ENCODE measurements around the gene GPR156. TPM values are rescaled to one million over a fixed set of nuclear protein-coding genes. Genes with fewer than 3 reads are reported as not detected.

GPR156 gene
- total and polyA plus RNA-seq, 3 experiments from 2014 or later, result 0.04 TPM; not detected in 2

DNA sequence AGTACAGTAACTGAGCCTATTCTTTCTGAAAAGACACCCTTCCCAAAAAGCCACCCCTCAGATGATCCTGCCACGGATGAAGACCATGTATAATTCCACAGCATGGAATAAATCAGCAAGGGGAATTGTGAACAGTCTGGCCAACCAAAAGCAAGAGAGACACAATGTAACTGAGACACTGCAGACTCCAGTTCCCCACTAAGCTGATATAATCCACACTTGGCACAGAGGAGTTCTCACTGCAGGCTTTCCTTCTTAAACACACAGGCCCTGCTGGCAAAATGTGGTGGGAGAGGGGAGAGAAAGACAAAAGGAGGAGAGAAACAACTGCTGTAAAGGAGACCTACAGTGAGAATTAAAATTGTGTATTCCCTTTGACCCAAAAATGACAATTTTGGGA lies 12.7 kb downstream of the GPR156 start:
- H3K4me3 Mint-ChIP-seq, result no peak overlapping the region
- Histone ChIP-seq H3K9me3 (ENCODE audit: low read length) (no peaks in the 10 kb centered on the region), H3K4me3 (ENCODE audit: low read length) (no peak overlapping the region), H3K4me1 (ENCODE audit: insufficient read depth, low read length) (no peaks in the 10 kb centered on the region), H3K27me3 (ENCODE audit: insufficient read depth, low read length, poor library complexity, severe bottlenecking) (no peaks in the 10 kb centered on the region), H3K36me3 (ENCODE audit: insufficient read depth, low read length) (no peaks in the 10 kb centered on the region), H3K27ac (ENCODE audit: low read depth, low read length) (no peak overlapping the region)
- no peak overlapping the region for H3K27ac Mint-ChIP-seq
- peaks cover 11 to 24% of the 10 kb centered on the region in 2 donors for H3K27me3 Mint-ChIP-seq
- H3K9me3 Mint-ChIP-seq, result no peaks in the 10 kb centered on the region
- H3K4me1 Mint-ChIP-seq, result no peaks in the 10 kb centered on the region
- no peak for DNase-seq
- no peaks in the 10 kb centered on the region for H3K36me3 Mint-ChIP-seq
- POLR2A ChIA-PET, result no interaction called here
- CTCF ChIA-PET, result no interaction called here

DNA sequence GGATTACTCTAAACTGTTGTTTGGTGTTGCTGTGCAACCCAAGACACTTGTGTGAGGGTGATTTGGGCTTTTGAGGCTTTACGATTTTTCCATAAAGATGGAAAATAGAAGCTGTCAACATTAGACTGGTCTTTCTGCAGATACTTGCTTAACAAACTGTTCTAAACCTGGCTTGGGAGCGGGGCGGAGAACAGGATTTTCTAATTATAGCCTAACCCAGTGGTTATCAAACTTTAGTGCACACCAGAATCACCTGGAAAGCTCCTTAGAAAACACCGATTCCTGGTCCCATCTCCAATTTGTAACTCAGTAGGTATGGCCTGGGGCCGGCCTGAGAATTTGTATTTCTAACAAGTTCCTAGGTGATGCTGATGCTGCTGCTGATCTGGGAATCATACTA lies 19.0 kb downstream of the GPR156 start:
- H3K36me3 ChIP-seq (ENCODE audit: insufficient read depth, low read length), result no peaks in the 10 kb centered on the region
- H3K27ac Mint-ChIP-seq, result no peak overlapping the region
- H3K36me3 Mint-ChIP-seq, result peaks cover 0 to 5% (median 0%) of the 10 kb centered on the region in 3 donors
- no peak overlapping the region for H3K4me3 Mint-ChIP-seq
- H3K4me3 ChIP-seq (ENCODE audit: low read length), result no peak overlapping the region
- CTCF ChIA-PET, result no interaction called here
- H3K4me1 ChIP-seq (ENCODE audit: insufficient read depth, low read length), result no peaks in the 10 kb centered on the region
- peaks cover 6 to 18% of the 10 kb centered on the region in 2 donors for H3K27me3 Mint-ChIP-seq
- H3K9me3 ChIP-seq (ENCODE audit: low read length), result no peaks in the 10 kb centered on the region
- H3K4me1 Mint-ChIP-seq, result no peaks in the 10 kb centered on the region
- POLR2A ChIA-PET, result no interaction called here
- DNase-seq, result no peak
- no peaks in the 10 kb centered on the region for H3K9me3 Mint-ChIP-seq
- no peak overlapping the region for H3K27ac ChIP-seq (ENCODE audit: low read depth, low read length)
- H3K27me3 ChIP-seq (ENCODE audit: insufficient read depth, low read length, poor library complexity, severe bottlenecking), result no peaks in the 10 kb centered on the region

DNA sequence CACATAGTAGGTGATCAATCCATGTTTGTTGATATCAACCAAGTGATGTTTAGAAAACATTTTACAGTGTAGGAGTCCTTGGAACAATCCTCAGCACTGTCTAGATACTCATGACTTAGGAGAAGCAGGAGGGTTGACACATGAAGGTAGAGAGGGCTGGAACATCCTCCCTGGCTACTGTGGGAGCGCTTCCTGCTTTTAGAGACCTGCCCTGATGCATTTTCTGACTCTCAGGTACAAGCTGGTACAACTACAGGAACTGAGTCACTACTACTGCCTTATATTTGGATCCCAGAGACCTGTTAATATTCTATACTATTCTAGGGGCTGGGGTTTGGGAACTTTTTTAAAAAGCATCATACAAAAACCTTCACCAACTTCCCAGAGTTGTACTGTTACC lies 20.1 kb downstream of the GPR156 start:
- no peak for DNase-seq
- H3K36me3 ChIP-seq (ENCODE audit: insufficient read depth, low read length), result no peaks in the 10 kb centered on the region
- Mint-ChIP-seq H3K4me1 (no peaks in the 10 kb centered on the region), H3K27ac (no peak overlapping the region), H3K27me3 (peaks cover 6 to 18% of the 10 kb centered on the region in 2 donors), H3K36me3 (peaks cover 0 to 5% (median 0%) of the 10 kb centered on the region in 3 donors), H3K4me3 (no peak overlapping the region), H3K9me3 (no peaks in the 10 kb centered on the region)
- CTCF ChIA-PET, result no interaction called here
- no peak overlapping the region for H3K4me3 ChIP-seq (ENCODE audit: low read length)
- POLR2A ChIA-PET, result no interaction called here
- H3K27me3 ChIP-seq (ENCODE audit: insufficient read depth, low read length, poor library complexity, severe bottlenecking), result no peaks in the 10 kb centered on the region
- H3K9me3 ChIP-seq (ENCODE audit: low read length), result no peaks in the 10 kb centered on the region
- H3K27ac ChIP-seq (ENCODE audit: low read depth, low read length), result no peak overlapping the region
- no peaks in the 10 kb centered on the region for H3K4me1 ChIP-seq (ENCODE audit: insufficient read depth, low read length)

DNA sequence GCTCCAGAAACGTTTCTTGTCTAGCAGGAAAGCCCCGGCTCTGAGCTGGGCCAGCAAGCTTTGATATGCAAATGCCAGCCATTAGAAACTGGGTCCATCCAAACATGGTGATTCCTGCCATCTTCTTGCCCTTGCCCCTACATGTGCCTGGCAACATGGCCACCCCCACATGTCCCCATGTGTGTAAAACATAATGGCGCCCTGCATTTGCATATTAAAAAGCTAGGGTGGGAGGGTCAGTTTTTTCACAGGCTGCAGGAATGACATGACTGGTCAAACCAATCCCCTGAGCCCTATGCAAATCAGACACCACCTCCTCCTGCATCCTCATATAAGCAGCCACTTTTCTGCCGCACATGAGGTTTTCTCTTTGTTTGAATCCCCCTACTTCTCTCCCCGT lies 21.2 kb downstream of the GPR156 start:
- H3K9me3 Mint-ChIP-seq, result no peaks in the 10 kb centered on the region
- no peak overlapping the region for H3K4me3 Mint-ChIP-seq
- H3K36me3 Mint-ChIP-seq, result peaks cover 0 to 5% (median 0%) of the 10 kb centered on the region in 3 donors
- H3K27me3 Mint-ChIP-seq, result peaks cover 6 to 18% of the 10 kb centered on the region in 2 donors
- H3K4me3 ChIP-seq (ENCODE audit: low read length), result no peak overlapping the region
- no peaks in the 10 kb centered on the region for H3K36me3 ChIP-seq (ENCODE audit: insufficient read depth, low read length)
- no peaks in the 10 kb centered on the region for H3K4me1 Mint-ChIP-seq
- no peaks in the 10 kb centered on the region for H3K9me3 ChIP-seq (ENCODE audit: low read length)
- no peak overlapping the region for H3K27ac Mint-ChIP-seq
- H3K27me3 ChIP-seq (ENCODE audit: insufficient read depth, low read length, poor library complexity, severe bottlenecking), result no peaks in the 10 kb centered on the region
- no peak for DNase-seq
- H3K4me1 ChIP-seq (ENCODE audit: insufficient read depth, low read length), result no peaks in the 10 kb centered on the region
- CTCF ChIA-PET, result no interaction called here
- POLR2A ChIA-PET, result no interaction called here
- H3K27ac ChIP-seq (ENCODE audit: low read depth, low read length), result no peak overlapping the region

DNA sequence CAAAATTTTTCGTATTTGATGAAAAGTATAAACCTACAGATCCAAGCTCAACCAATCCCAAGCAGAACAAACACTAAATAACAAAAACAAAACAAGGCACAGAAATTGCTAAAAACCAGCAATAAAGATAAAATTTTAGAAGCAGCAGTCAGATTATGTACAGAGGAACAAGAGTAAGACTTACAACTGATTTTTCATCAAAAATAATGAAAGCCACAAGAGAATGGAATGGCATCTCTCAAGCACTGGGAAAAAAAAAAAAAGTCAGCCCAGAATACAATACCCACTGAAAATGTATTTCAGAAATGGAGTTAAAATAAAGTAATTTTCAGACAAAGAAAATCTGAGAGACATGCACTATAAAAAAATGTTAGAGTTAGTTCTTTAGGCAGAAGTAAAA lies 27.0 kb downstream of the GPR156 start:
- Histone ChIP-seq H3K27me3 (ENCODE audit: insufficient read depth, low read length, poor library complexity, severe bottlenecking) (no peaks in the 10 kb centered on the region), H3K4me1 (ENCODE audit: insufficient read depth, low read length) (no peaks in the 10 kb centered on the region), H3K36me3 (ENCODE audit: insufficient read depth, low read length) (no peaks in the 10 kb centered on the region), H3K9me3 (ENCODE audit: low read length) (no peaks in the 10 kb centered on the region), H3K27ac (ENCODE audit: low read depth, low read length) (no peak overlapping the region), H3K4me3 (ENCODE audit: low read length) (no peak overlapping the region)
- no peak overlapping the region for H3K27ac Mint-ChIP-seq
- ChIA-PET POLR2A (no interaction called here), CTCF (no interaction called here)
- peaks cover 4 to 19% (median 13%) of the 10 kb centered on the region in 5 donors for H3K9me3 Mint-ChIP-seq
- peaks cover 0 to 3% (median 0%) of the 10 kb centered on the region in 3 donors for H3K36me3 Mint-ChIP-seq
- H3K4me1 Mint-ChIP-seq, result no peaks in the 10 kb centered on the region
- H3K27me3 Mint-ChIP-seq, result peaks cover 3 to 29% of the 10 kb centered on the region in 2 donors
- DNase-seq, result no peak
- H3K4me3 Mint-ChIP-seq, result no peak overlapping the region

DNA sequence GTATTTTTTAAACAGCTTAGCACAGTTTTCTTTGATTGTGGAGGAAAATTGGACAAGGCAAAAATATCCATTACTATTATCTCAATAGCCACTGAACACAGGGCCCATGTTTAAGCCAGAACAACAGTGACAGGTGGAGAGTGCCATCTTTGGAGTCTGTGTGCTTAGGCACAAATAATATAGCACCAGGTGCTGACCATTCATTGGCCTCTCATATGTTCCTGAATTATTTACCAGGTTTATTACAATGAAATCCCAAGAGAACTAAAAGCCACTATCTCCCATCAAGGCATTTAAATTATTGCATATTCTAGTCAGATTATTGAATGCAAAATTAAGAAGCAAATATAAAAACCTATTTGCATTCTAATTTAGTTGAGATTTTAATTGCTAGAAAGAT lies 39.6 kb downstream of the GPR156 start:
- ChIA-PET POLR2A (no interaction called here), CTCF (interaction anchor here (0.8 to 7.0 kb wide), 9 partner anchors 13 to 313 kb away, joined by 3 to 90 read pairs (median 3); partner anchors contain the start of gene LRRC58)
- no peaks in the 10 kb centered on the region for H3K36me3 Mint-ChIP-seq
- H3K4me3 Mint-ChIP-seq, result no peak overlapping the region
- no peak overlapping the region for H3K27ac Mint-ChIP-seq
- Histone ChIP-seq H3K4me3 (ENCODE audit: low read length) (no peak overlapping the region), H3K4me1 (ENCODE audit: insufficient read depth, low read length) (no peaks in the 10 kb centered on the region), H3K9me3 (ENCODE audit: low read length) (no peaks in the 10 kb centered on the region), H3K27me3 (ENCODE audit: insufficient read depth, low read length, poor library complexity, severe bottlenecking) (no peaks in the 10 kb centered on the region), H3K36me3 (ENCODE audit: insufficient read depth, low read length) (no peaks in the 10 kb centered on the region), H3K27ac (ENCODE audit: low read depth, low read length) (no peak overlapping the region)
- DNase-seq, result no peak
- peaks cover 23 to 39% of the 10 kb centered on the region in 2 donors for H3K27me3 Mint-ChIP-seq
- no peaks in the 10 kb centered on the region for H3K4me1 Mint-ChIP-seq
- no peaks in the 10 kb centered on the region for H3K9me3 Mint-ChIP-seq

DNA sequence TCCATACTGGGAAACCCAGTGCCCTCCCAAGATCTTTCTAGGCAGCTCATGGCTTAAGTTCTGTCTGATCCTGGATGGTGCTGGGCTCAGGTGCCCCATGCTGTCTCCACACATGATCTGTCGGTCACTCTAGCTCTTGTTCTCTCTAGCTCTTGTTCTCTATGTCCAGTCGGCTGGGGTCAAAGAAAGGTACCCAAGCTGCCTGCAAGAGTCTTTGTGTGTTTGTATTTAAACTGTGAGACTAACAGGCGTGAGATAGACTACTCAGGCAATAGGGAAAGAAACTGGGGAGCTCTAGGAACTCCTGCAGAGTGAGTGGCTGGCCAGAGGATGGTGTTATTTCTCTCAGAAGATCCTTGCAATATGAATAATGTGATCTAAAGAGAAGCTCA lies 40.2 kb downstream of the GPR156 start:
- Mint-ChIP-seq H3K4me3 (no peak overlapping the region), H3K9me3 (peaks cover 0 to 2% (median 0%) of the 10 kb centered on the region in 5 donors), H3K27me3 (peaks cover 25 to 42% of the 10 kb centered on the region in 2 donors), H3K27ac (no peak overlapping the region), H3K4me1 (no peaks in the 10 kb centered on the region), H3K36me3 (no peaks in the 10 kb centered on the region)
- POLR2A ChIA-PET, result no interaction called here
- no peaks in the 10 kb centered on the region for H3K9me3 ChIP-seq (ENCODE audit: low read length)
- H3K27ac ChIP-seq (ENCODE audit: low read depth, low read length), result no peak overlapping the region
- H3K36me3 ChIP-seq (ENCODE audit: insufficient read depth, low read length), result no peaks in the 10 kb centered on the region
- H3K4me3 ChIP-seq (ENCODE audit: low read length), result no peak overlapping the region
- H3K27me3 ChIP-seq (ENCODE audit: insufficient read depth, low read length, poor library complexity, severe bottlenecking), result no peaks in the 10 kb centered on the region
- no peak for DNase-seq
- H3K4me1 ChIP-seq (ENCODE audit: insufficient read depth, low read length), result no peaks in the 10 kb centered on the region
- CTCF ChIA-PET, result interaction anchor here (0.8 to 7.0 kb wide), 9 partner anchors 12 to 313 kb away, joined by 3 to 90 read pairs (median 3); no protein-coding TSS in a partner anchor

DNA sequence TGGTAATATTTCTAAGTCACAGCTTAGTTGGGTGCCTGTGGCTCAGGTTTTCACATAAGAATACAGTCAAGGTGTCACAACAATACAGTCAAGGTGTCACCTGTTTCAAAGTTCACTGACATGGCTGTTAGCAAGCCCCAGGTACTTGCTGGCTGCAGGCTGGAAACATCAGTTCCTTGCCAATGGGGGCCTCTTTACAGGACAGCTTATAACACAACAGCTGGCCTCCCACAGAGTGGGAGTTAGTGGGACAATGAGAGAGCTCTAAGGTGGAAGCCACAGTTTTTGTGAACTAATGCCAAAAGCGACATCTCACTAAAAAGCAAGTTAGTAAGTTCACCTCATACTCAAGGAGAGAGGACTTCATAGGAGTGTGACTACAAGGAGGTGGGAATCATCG lies 45.4 kb downstream of the GPR156 start:
- H3K27ac Mint-ChIP-seq, result no peak overlapping the region
- POLR2A ChIA-PET, result no interaction called here
- Histone ChIP-seq H3K27ac (ENCODE audit: low read depth, low read length) (no peak overlapping the region), H3K4me1 (ENCODE audit: insufficient read depth, low read length) (no peaks in the 10 kb centered on the region), H3K36me3 (ENCODE audit: insufficient read depth, low read length) (no peaks in the 10 kb centered on the region), H3K27me3 (ENCODE audit: insufficient read depth, low read length, poor library complexity, severe bottlenecking) (no peaks in the 10 kb centered on the region), H3K9me3 (ENCODE audit: low read length) (no peaks in the 10 kb centered on the region), H3K4me3 (ENCODE audit: low read length) (no peak overlapping the region)
- CTCF ChIA-PET, result interaction anchor here (2.5 kb wide), 1 partner anchor 178 kb away, joined by 12 read pairs; no protein-coding TSS in a partner anchor
- no peaks in the 10 kb centered on the region for H3K4me1 Mint-ChIP-seq
- no peak overlapping the region for H3K4me3 Mint-ChIP-seq
- peaks cover 0 to 4% (median 0%) of the 10 kb centered on the region in 5 donors for H3K9me3 Mint-ChIP-seq
- no peak for DNase-seq
- H3K36me3 Mint-ChIP-seq, result no peaks in the 10 kb centered on the region
- H3K27me3 Mint-ChIP-seq, result peaks cover 27 to 60% of the 10 kb centered on the region in 2 donors
